GM12873 (cell line): ENCODE measurements around the gene SMARCA4.

Experiments
- CTCF ChIP-seq: IDR thresholded peaks from 2 replicates; pipeline ENCODE4 v1.5.1; 2012; ENCODE audit warnings: low read depth, mild to moderate bottlenecking, moderate library complexity, low read length, control low read depth; ENCODE audit not compliant: insufficient read depth; ENCODE audit errors: missing control alignments

Gene SMARCA4

GRCh38 chr19:11090264-11090996 is 129.6 kb downstream of the SMARCA4 start:
- no peak for TF ChIP-seq CTCF

- no peak for TF ChIP-seq CTCF
Measured at GRCh38 chr19:11090997-11091702, 130.3 kb downstream of the SMARCA4 start.

- TF ChIP-seq CTCF: no peak
Measured at GRCh38 chr19:11091703-11092153, 130.9 kb downstream of the SMARCA4 start.

- TF ChIP-seq CTCF: no peak
Measured at GRCh38 chr19:11092181-11092538, 131.3 kb downstream of the SMARCA4 start.

- TF ChIP-seq CTCF: no peak
Measured at GRCh38 chr19:11093689-11094238, 132.9 kb downstream of the SMARCA4 start.

- no peak for TF ChIP-seq CTCF
Measured at GRCh38 chr19:11094520-11094894, 133.7 kb downstream of the SMARCA4 start.

GRCh38 chr19:11096210-11096841 is 135.5 kb downstream of the SMARCA4 start:
- no peak for TF ChIP-seq CTCF
